GM21737 (cell line): ENCODE results near the gene SLC25A4.
A peak's percentile ranks its signal among the peaks of the same experiment; 100 is the strongest.
"Not testable (repeated sequence)": the region's sequence is repeated elsewhere in the genome, so short reads cannot be mapped to it uniquely, and the experiment has no call there.

Source experiments
- ATAC-seq: cut with Tn5 transposase; IDR thresholded peaks from one replicate; pipeline ENCODE4 v1.9.1; 2021; ENCODE audit warnings: mild to moderate bottlenecking, moderate library complexity; ENCODE audit not compliant: unreplicated experiment

The SLC25A4 gene

GRCh38 chr4:185142912-185143600 is at the start of gene SLC25A4:
SLC25A4 (plus strand) TSS chr4:185143266; CDS start chr4:185143373, 107 bp downstream.
- ATAC-seq, result peak; percentile 98

GRCh38 chr4:185093603-185094002 is 49.5 kb upstream of the SLC25A4 start:
- ATAC-seq, result no peak

GRCh38 chr4:185096032-185096653 is 46.9 kb upstream of the SLC25A4 start:
- no peak for ATAC-seq

- no peak for ATAC-seq
These were observed 44.6 kb upstream of the SLC25A4 start for GRCh38 chr4:185098474-185098873.

- no peak for ATAC-seq
These were observed 43.9 kb upstream of the SLC25A4 start for GRCh38 chr4:185099024-185099682.

GRCh38 chr4:185099940-185100339 is 43.1 kb upstream of the SLC25A4 start:
- ATAC-seq, result no peak

GRCh38 chr4:185100423-185100822 is 42.6 kb upstream of the SLC25A4 start:
- ATAC-seq, result no peak

GRCh38 chr4:185101354-185101890 is 41.6 kb upstream of the SLC25A4 start:
- ATAC-seq, result no peak

- ATAC-seq, result no peak
These were observed 38.3 kb upstream of the SLC25A4 start for GRCh38 chr4:185104733-185105132.

- ATAC-seq, result no peak
These were observed 36.7 kb upstream of the SLC25A4 start for GRCh38 chr4:185106353-185106752.

- ATAC-seq, result not testable (repeated sequence)
These were observed 35.5 kb upstream of the SLC25A4 start for GRCh38 chr4:185107574-185107973.

GRCh38 chr4:185108185-185108584 is 34.9 kb upstream of the SLC25A4 start:
- ATAC-seq, result no peak

- ATAC-seq, result no peak
These were observed 34.4 kb upstream of the SLC25A4 start for GRCh38 chr4:185108669-185109068.

GRCh38 chr4:185109736-185110135 is 33.3 kb upstream of the SLC25A4 start:
- no peak for ATAC-seq

- no peak for ATAC-seq
These were observed 32.7 kb upstream of the SLC25A4 start for GRCh38 chr4:185110375-185110823.

GRCh38 chr4:185112104-185112503 is 31.0 kb upstream of the SLC25A4 start:
- ATAC-seq, result no peak

- ATAC-seq, result no peak
These were observed 29.7 kb upstream of the SLC25A4 start for GRCh38 chr4:185113340-185113739.

- no peak for ATAC-seq
These were observed 27.2 kb upstream of the SLC25A4 start for GRCh38 chr4:185115827-185116232.

GRCh38 chr4:185117300-185117934 is 25.6 kb upstream of the SLC25A4 start:
- no peak for ATAC-seq

GRCh38 chr4:185118876-185119275 is 24.2 kb upstream of the SLC25A4 start:
- ATAC-seq, result no peak

- ATAC-seq, result not testable (repeated sequence)
These were observed 23.6 kb upstream of the SLC25A4 start for GRCh38 chr4:185119467-185119866.
